Epithelial cell of esophagus (primary cell): Measurements from ENCODE around the gene GRAMD4.
A peak's percentile ranks its signal among the peaks of the same experiment; 100 is the strongest.

Source experiments
- DNase-seq: peaks from one replicate; pipeline ENCODE4 v3.0.0; 2010; ENCODE audit warnings: low read depth
- H3K4me3 ChIP-seq: 2 replicates; pipeline ENCODE4 v1.5.1; 2011; ENCODE audit warnings: mild to moderate bottlenecking, low read length, control low read depth
- TF ChIP-seq, protein P1 (sequence below): IDR thresholded peaks from 2 replicates; pipeline ENCODE4 v1.5.1; 2011; ENCODE audit warnings: low read depth, mild to moderate bottlenecking, low read length, control low read depth, inconsistent platforms; ENCODE audit not compliant: insufficient read depth; ENCODE audit errors: missing control alignments

Gene GRAMD4

GRCh38 chr22:46584081-46584921 is 35.9 kb upstream of the GRAMD4 start:
- H3K4me3 ChIP-seq: peak overlapping the region; percentile 27
- TF ChIP-seq, protein P1, sequence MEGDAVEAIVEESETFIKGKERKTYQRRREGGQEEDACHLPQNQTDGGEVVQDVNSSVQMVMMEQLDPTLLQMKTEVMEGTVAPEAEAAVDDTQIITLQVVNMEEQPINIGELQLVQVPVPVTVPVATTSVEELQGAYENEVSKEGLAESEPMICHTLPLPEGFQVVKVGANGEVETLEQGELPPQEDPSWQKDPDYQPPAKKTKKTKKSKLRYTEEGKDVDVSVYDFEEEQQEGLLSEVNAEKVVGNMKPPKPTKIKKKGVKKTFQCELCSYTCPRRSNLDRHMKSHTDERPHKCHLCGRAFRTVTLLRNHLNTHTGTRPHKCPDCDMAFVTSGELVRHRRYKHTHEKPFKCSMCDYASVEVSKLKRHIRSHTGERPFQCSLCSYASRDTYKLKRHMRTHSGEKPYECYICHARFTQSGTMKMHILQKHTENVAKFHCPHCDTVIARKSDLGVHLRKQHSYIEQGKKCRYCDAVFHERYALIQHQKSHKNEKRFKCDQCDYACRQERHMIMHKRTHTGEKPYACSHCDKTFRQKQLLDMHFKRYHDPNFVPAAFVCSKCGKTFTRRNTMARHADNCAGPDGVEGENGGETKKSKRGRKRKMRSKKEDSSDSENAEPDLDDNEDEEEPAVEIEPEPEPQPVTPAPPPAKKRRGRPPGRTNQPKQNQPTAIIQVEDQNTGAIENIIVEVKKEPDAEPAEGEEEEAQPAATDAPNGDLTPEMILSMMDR: no peak
- DNase-seq: peak; percentile 96

- no peak for DNase-seq
- TF ChIP-seq, protein P1: no peak
- H3K4me3 ChIP-seq: no peak overlapping the region
These were observed 34.7 kb upstream of the GRAMD4 start for GRCh38 chr22:46585340-46586122.

DNA sequence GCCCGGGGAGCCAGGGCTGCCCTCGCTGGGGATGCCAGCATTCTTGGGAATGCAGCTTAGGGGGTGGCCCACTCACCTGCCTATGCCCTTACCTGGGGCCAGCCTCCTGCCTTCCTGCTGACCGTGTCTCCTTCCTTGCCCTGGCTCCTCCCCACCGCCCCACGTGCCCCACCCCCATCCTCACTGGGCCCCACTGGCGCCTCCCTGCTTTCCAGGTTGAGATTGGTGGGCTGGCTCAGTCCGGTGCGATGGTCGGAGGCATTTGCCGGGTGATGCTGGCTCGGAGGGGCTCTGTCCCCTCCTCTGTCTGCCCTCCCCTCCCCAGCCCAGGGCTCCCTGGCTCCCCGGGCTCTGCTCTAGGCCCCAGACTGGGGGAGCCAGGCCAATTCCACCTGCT is 34.1 kb upstream of the GRAMD4 start:
- no peak overlapping the region for H3K4me3 ChIP-seq
- DNase-seq: no peak
- TF ChIP-seq, protein P1: no peak

DNA sequence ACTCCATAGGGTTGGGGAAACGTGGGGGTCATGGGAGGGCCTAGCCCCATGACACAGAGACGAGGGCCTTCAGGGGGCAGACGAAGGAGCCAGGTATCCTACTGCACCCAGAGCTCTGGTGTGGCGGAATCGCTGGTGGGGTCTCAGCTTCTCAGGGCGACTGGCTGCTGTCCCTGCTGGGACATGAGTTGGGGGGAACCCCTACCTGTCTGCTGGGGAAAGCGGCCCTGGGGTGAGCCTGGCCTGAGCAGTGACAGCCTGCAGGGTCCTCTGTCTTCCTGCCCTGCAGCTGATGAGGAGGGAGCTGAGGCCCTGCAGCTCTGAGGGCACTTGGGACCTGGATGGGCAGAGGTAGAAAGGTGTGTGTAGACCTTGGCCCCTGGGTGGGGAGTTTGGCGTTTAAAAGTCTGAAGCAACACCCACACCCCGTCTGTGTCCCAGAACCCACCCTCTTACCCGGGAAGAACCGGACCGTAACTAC is 33.6 kb upstream of the GRAMD4 start:
- H3K4me3 ChIP-seq: no peak overlapping the region
- TF ChIP-seq, protein P1: no peak
- DNase-seq: no peak

- no peak for DNase-seq
- H3K4me3 ChIP-seq: no peak overlapping the region
- TF ChIP-seq, protein P1: no peak
These were observed 33.1 kb upstream of the GRAMD4 start for GRCh38 chr22:46587061-46587460.

DNA sequence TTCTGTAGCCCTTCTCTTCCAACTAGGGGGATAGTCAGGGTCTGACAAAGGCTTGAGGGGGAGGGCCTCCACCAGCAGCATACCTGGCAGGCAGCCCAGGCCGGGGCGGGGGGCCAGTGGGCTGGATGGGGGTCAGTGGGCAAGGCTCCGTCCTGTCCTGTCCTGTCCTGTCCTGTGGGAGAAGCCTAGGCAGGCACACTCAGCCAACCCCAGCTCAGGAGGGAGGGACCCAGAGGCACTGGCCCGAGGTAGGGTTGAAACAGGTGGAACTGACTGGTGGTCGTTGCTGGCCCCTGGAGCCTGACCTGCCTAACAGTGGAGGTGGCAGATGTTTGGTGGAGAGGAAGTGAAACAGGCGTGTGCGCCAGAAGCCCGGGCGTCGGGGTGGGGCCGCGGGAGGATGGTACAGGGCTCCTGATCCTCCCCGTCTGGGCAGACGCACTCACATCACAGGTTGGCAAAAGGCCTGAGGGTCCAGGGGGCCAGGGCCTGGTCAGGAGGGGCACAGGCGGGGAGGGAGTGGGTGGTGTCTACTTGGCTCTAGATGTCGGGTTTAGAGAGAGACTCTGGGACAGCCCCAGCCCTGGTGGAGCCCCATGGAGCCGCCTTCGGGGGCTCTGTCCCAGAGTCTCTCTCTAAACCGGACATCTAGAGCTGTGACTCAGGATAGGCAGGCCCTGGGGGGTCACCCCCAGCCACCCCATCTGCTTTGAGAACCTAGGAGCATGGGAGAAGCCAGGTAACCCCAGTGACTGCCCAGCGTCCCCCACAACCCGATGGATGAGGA is 32.5 kb upstream of the GRAMD4 start:
- H3K4me3 ChIP-seq: no peak overlapping the region
- DNase-seq: no peak
- TF ChIP-seq, protein P1: no peak
